ENCODE results near the gene ADAM19.
A peak's percentile ranks its signal among the peaks of the same experiment; 100 is the strongest.

Gene ADAM19

DNA sequence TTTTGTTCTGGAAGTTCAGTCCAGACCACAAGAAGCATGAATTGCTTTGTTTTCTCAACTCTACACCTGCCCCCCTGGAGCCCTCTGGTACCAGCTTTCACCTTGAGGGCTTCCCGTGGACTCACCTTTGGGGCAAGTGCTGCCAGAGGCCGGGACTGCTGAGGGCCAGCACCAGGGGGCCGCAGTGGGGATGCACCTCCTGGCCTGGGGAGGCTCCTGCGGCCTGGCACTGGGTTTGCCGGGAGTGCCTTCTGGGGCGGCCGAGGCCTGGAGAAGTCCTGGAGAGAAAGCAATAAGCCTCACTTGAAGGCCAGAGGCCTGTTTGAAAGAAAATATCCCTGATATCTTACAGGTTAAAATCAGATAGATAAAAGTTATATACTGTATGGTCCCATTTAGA lies 93.9 kb downstream of the ADAM19 start:
- no peak for DNase-seq

DNA sequence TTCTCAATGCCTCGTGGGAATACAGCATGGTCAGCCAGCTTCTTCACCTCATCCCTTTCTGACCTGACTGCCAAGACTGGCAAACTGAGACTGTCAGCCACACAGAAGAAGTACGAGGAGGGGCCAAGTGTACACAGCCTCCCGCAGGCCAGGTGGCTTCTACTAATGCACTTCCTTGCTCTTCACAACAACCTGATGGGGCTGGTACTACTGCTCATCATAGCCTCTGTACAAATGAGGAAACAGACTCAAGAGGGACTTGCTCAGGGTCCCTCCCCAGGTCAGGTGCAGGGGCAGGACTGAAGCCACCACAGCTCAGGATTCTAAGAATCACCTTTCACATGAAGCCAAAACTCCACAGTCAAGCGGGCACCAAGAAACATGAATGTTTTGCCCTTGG lies 94.3 kb downstream of the ADAM19 start:
- no peak for DNase-seq

DNA sequence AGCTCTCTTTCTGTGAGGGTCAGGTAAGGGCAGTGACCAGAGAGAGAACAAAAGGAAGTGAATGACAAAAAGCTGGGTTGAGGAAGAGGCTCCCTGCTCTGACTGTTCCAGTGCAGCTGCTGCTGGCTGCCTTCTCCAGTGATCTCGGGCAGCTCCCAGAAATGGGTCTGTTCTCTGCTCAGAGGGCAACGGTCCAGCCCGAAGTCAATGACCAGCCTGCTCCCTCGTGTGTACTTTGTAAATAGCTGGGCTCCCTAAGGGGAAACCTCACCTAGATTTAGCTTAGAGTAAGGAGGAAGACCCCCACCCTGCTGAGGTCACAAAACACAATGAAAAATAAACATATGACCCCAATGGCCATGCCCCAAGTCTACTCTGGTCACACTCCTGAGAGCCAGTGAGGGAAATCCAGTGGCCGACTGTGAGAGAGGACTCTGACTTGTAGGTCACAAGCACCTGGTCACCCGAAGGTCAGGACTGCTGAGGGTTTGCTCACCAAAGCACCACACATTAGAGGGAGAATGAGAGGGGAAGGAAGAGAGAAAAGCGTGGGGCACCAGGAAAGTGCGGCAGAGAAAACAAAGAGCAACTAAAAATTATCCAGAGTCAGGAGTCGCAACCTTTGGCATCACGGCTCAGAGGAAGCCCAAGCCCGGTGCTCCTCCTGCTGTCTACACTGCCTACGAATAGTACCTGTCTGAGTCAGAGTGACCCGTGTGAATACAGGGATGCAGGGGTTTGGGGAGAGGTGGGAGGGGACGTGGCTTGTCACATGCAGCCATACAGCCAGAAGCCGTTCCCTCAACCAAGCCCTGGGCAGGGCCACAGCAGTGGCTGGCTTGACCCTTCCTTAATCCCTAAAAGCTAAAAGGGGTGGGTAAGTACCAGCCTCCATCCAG lies 95.7 kb downstream of the ADAM19 start:
- DNase-seq, result no peak

DNA sequence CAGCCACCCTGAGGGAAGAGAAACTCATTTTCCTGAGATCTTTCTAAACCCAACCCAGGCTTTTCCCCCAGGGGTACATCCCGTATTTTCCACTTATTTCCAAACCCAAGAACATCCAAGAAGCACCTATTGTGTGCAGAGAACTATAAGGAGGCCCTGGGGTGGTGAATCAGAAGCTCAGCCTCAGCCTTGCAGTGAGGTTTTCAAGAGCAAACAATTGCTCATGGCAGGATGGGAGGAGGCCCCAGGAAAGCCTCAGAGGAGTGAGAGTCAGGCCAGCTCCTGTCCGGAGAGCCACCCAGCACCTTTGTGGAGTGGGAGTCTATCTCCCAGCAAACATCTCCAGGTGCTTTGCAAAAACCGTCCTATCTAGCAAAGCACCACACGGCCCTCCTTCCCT lies 96.4 kb downstream of the ADAM19 start:
- DNase-seq, result no peak

DNA sequence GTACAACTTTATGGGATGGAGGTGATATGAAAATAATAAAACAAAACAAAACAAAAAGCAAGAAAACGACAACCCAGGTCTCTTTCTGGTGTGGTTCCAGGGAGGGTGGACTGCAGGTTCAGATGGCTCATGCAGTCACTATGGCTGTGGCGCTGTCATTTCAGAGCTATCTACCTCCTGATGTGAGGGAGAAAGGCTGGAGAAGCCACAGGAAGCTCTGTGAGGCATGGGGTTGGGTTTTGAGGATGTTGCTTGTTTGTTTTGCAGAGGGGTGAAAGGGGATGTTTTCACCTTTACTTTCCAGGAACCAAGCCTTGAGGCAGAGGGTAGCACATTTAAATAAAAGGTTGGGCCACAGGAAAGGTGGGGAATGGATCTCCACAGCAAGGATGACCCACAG lies 96.8 kb downstream of the ADAM19 start:
- no peak for DNase-seq

DNA sequence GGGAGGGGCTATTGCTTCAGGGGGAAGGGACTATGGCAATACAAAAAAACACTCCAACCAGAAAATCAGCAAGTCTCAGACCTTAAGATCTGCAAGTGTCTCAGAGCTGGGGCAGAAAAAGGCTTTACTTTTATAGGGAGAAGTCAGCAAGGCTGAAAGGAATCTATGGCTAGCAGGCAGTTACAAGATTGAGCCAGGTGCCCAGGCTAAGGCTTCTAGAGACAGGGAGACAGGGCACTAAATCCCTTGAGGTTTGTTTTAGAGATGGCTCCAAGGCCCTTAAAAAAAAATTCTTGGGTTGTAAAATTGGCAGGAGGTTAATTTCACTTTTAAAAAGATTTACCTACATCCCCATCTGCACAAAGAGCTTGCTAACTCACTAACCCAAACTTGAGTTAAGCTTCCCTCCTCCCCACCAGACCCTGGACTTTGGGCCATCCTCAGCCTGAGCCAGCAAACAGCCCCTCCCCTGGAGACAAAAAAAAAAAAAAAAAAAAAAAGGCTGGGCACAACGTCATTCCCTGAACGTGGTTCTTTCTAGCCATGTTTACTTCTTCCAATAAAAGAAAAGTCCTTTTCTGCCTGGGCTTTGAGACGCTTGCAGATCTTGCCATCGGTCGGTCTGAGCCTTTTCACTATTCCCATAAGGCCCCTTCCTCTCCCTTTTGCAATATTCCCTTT lies 97.6 kb downstream of the ADAM19 start:
- DNase-seq, result no peak

DNA sequence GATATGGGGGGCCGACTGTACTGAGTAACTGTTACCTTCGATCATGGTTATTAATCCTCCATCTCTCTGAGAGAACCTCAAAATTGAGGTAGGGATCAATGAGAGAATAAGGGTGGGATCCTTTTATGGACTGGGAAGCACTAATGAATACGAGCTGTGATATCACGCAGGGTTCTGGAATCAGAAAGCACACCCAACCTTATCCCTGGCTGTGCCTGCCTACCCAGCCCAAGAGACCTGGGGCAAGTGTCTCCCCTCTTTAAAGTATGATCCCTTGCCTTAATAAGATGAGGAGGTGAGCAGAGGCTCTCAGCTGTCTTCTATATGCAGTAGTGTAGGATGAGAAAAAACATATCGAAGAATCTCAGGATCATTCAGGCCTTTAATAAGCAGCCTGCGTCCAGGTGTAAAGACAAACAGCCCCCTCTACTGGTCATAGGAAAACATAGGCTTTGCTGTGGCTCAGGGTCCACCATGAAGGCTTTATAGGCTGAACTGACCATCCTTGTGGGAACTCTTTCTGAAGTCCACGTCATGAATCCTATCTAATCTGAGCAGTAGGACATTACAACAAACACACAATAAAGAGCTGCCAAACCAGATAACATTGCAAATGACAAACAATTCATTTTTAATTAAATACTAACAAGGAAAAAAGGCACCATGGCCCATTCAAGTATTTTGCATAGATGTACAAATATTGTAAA lies 98.7 kb downstream of the ADAM19 start:
- DNase-seq, result peak; percentile 82

DNA sequence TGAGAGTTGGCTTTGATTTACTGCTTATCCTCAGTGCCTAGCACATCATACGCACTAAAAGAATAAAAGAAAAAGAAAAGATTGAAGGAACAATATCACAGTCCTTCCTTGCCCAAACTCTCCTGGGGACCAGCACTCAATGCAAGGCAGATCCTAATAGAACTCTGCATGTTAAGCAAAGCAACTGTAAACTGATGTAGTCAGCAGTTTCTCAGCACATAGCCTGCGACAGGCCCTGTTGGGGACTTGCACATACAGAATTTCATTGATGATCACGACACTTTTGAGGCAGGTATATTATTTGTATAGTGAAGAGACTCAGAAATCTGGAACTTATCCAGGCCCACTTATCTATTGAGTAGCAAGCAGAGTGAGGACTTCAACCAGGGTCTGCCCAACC lies 100.1 kb downstream of the ADAM19 start:
- no peak for DNase-seq

DNA sequence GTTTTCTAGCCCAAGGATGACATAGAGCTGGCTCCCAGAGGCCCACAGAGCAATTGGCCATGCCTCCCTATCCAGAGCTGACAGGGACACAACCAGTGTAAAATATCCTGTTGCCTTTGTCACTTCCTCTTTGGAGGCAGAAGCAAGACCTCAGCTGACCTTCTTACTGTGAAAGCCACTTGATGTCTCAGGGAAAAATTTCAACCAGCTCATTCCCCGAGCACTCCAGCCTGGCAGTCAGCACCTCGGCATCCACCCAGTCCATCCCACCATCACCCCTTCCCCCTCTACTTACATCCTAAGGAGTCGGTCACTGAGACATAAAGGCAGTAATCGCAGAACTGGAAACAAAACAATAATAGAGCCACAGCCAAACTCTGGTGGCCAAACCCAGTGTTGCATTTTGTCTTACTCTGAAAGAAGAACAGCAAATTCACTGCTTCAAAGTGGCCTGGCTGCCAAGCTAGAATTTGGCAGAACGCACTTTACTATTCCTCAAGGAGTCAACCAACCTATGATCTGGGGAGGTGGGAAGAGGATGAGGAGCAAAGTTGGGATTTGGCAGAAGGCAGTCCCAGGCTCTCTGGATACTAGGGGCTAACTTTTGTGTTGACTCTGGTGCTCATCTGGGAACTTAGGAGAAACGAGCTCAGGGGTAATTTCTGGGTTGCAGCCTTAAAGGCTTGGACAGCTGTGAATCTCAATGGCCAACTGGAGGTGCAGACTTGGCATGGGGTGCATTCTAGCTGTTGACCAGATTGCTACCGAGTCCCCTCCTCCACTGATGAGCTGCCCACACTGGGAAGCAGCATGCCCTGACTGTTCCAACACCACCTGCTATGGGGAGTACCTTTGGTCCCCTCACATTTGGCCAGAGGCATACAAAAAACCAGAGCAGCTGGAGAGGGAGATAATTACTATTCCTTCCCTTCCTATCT lies 101.9 kb downstream of the ADAM19 start:
- no peak for DNase-seq

DNA sequence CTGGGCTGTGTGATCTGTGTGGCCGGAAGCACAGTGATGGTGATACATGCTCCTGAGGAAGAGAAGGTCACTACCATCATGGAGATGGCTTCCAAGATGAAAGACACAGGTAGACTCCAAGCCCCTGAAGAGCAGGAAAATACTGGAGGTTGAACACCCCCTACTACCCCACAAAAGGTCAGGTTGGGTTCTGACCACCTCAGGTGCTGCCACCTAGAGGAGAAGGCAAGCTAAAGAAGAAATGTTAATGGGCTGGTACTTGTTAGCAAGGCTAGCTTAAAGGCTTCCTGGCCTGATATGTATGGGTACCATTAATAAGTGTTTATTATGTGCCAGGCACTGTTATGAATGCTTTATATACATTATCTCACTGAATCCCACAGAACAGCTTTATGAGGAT lies 103.9 kb downstream of the ADAM19 start:
- DNase-seq, result no peak

DNA sequence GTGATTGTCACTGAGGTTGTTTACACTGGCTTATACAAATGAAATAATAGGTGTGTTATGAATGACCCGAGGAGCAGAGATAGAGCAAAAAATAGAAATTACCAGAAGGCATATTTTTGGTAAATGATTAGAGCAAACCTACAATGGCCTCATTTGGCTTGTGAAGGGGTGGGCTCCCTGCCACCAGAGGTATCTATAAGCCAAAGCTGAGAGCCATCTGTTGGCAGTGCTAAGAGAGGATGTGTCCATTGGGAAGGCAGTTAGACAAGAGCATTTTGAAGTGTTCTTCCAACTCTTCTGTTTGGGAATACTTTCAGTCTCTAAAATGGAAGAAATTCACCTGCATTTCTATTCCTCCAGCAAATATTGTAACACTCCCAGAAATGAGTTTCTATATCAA lies 104.9 kb downstream of the ADAM19 start:
- DNase-seq, result no peak

DNA sequence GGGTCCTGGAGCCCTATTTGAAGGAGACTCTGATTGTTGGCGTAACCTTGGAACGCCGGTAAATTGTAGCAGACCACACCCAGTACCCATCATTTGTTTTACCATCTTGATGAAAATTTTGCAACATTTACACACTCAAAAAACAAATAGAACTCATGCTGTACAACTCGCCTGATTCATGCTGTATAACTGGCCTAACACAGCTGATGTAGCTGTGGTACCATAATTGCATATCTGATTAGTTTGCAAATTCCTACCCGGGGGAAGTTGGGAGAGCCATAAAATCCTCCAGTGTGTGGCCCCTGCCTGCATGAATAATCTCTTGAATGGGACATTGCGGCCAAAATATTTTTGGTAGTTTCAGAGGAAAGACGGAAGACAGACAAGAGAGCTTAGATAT lies 105.9 kb downstream of the ADAM19 start:
- DNase-seq, result no peak

DNA sequence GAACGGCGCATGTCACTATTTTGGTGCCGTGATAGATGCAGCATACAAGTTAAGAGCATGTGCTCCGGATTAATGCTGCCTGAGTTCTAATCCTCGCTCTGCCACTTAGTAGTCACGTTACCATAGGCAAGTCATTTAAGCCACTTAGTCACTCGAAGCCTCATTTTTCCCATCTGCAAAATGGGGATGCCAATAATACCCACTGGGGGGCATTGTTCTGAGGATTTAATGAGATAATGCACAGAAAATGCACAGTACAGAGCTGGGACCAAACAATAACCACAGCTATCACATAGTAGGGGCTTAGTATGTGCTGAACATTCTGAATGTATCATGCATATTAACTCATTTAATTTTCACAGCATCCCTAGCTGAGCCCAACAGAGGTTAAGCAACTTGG lies 106.5 kb downstream of the ADAM19 start:
- no peak for DNase-seq

DNA sequence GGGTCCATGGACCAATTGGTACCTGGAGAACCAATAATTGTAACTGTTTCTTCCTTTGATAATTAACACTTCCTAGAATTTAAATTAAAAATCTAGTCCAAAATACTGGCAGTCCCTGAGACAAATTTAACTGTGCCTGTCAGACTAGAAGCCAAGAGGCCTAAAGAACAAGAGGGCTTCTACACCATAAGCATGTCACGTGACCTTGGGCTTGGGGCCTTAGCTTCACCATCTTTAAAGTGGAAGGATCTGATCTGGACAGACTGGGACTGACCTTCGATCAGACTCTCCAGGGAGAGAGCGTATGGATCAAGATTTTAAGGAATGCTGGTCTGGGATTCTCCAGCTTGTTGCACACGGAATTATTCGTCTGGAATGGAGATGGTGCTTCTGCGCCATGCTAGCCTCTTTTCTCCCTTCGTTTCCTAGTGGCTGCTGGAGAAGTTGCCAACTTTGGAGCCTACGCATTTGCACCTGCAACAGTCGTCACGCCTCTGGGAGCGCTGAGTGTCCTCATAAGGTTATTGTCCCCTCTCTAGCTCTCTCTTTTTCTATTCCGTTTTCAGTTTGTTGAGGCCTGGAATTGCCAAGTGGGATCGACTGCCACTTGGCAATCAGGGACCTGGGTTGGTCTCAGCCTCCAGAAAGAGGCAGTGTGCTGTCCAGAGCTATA lies 107.1 kb downstream of the ADAM19 start:
- DNase-seq, result no peak

DNA sequence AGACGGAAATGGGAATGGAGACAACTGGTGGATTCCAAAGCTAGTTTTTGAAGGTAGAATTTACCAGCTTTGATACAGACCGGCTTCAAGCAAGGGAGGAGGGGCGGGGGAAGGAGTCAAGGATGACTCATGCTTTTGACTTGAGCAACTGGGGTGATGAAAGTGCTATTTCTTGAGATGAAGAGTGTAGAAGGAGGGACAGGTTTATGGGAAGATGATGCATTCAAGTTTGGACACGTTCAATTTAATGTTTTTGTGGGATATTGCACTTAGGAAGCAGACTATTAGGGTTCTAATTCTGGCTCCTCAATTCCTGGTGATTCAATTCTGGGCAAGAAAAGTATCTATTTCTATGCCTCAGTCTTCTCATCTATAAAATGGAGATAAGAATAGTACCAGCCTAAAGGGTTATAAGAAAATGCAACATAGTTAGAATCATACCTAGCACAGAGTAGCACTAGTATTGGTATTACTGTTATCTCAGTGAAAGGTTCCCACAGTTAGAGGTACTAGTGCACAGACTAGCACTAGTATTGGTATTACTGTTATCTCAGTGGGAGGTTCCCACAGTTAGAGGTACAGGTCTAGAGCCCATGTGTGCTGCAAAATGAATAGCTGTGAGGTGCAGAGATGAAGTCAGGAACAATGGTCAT lies 110.9 kb downstream of the ADAM19 start:
- DNase-seq, result no peak

DNA sequence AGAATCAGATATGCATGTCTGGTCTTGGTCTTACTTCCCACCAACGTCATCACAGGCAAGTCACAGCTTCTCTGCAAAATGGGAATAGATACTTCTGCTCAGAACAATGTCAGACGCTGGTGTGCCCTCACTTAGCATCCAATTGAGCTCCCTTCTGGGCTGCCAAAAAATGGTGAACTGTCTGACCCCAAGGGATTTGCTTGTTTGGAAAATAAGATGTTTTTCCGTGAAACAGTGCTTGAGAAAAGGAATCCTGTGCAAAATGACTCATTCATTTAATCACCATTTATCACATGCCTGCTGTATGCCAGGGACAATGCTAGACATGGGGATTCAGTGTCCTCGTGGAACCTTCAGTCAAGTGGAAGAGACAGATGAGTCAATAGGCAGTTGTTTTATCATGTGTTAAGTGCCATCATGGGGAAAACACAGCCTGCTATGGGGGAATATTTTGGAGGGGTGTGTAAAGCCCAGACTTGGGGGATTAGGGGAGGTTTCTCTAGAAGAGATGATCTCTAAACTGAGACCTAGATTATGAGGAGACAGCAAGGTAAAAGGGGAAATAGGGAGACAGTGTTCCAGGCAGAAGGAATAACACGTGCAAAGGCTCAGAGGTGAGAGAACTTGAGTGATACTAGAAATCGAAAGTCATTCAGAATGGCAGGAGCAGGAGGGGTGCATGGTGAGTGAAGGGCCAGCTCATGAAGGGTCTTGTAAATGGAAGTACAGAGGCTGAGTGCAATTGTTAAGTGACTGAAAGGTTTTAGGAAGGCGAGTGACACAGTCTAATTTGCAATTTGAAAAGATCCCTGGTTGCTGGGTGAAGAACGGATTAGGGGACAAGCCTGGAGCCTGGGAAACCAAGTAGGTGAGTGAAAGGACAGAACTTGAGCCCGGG lies 111.7 kb downstream of the ADAM19 start:
- no peak for DNase-seq

DNA sequence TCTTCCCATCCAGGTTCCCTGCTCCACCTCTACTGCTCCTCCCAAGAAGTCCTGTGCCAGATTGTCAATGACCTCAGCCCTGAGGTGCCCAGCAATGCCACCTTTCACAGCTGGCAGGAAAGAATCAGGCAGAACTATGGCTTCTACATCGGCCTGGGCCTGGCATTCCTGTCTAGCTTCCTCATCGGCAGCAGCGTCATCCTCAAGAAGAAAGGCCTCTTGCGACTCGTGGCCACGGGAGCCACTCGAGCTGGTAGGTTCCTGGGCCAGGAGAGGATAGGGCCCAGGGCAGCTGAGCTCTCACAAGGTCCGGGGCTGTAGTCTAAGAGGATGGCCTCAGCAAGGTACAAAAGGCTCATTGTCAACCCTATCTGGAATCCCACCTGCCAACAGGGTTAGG lies 112.5 kb downstream of the ADAM19 start:
- DNase-seq, result no peak

DNA sequence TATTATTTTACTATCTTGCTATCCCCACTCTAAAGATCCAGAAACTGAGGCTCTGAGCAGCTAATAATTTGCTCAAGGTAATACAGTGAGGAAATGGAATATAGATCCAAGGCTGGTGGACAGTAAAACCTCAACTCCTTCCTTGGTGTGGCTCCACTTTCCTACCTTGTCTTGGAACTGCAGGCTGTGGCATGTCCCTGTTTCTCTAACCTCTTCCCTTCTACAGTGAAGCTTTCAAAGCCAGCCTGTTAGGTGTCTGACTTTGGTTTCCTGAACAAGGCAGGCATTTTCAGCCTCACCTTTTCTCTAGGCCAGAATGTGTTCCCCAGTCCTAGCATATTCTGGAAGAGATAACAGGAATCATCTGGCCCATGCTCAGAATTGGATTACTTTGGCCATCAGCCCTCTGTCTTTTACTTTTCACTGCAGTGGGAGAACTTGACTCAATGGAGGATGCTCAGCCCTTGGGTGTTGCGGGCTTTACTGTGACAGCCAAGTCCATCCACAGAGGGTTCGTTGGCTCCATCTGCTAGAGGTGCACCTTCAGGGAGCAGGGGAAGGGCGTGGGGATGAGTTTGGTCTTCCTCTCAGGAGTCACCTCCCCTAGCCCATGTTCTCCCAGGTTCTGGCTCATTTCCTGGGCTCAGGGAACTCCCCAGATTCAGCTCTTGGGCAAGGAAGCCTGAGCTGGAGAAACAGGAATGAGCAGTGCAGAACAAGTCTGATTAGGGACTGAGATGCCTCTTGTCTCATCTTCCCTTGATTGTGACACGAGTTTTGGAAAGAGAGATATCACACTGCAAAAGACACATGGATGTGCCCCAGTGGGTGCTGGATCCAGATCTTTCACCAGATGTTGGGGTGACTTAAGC lies 114.4 kb downstream of the ADAM19 start:
- DNase-seq, result no peak
